Measurements from ENCODE around the gene HOPX.

HOPX gene

GRCh38 chr4:56723201-56723605, 42.1 kb upstream of the HOPX start:
- Histone ChIP-seq H3K27ac (no peak overlapping the region), H3K27me3 (ENCODE audit: insufficient read depth, low read depth, severe bottlenecking) (no peaks in the 10 kb centered on the region), H3K4me3 (ENCODE audit: low read depth, low read length) (no peak overlapping the region), H3K36me3 (no peaks in the 10 kb centered on the region), H3K9me3 (ENCODE audit: severe bottlenecking) (peaks cover under 1% of the 10 kb centered on the region)
- no peak for DNase-seq
- no peak for TF ChIP-seq CTCF (IDR thresholded peaks at IDR 0.05; ENCODE audit: low read depth, low read length)

- H3K9me3 ChIP-seq (ENCODE audit: severe bottlenecking): peaks cover 12% of the 10 kb centered on the region
- H3K27ac ChIP-seq: no peak overlapping the region
- no peaks in the 10 kb centered on the region for H3K27me3 ChIP-seq (ENCODE audit: insufficient read depth, low read depth, severe bottlenecking)
- TF ChIP-seq CTCF (IDR thresholded peaks at IDR 0.05; ENCODE audit: low read depth, low read length): no peak
- no peaks in the 10 kb centered on the region for H3K36me3 ChIP-seq
- no peak overlapping the region for H3K4me3 ChIP-seq (ENCODE audit: low read depth, low read length)
- no peak for DNase-seq
Measured at GRCh38 chr4:56708146-56708545, 27.1 kb upstream of the HOPX start.

- H3K27ac ChIP-seq: no peak overlapping the region
- TF ChIP-seq CTCF (IDR thresholded peaks at IDR 0.05; ENCODE audit: low read depth, low read length): no peak
- H3K27me3 ChIP-seq (ENCODE audit: insufficient read depth, low read depth, severe bottlenecking): no peaks in the 10 kb centered on the region
- H3K9me3 ChIP-seq (ENCODE audit: severe bottlenecking): no peaks in the 10 kb centered on the region
- no peak for DNase-seq
- no peaks in the 10 kb centered on the region for H3K36me3 ChIP-seq
- no peak overlapping the region for H3K4me3 ChIP-seq (ENCODE audit: low read depth, low read length)
Measured at GRCh38 chr4:56705966-56706365, 24.9 kb upstream of the HOPX start.

GRCh38 chr4:56705334-56705733, 24.2 kb upstream of the HOPX start:
- H3K36me3 ChIP-seq: no peaks in the 10 kb centered on the region
- no peak overlapping the region for H3K27ac ChIP-seq
- no peak for TF ChIP-seq CTCF (IDR thresholded peaks at IDR 0.05; ENCODE audit: low read depth, low read length)
- H3K27me3 ChIP-seq (ENCODE audit: insufficient read depth, low read depth, severe bottlenecking): no peaks in the 10 kb centered on the region
- no peaks in the 10 kb centered on the region for H3K9me3 ChIP-seq (ENCODE audit: severe bottlenecking)
- H3K4me3 ChIP-seq (ENCODE audit: low read depth, low read length): no peak overlapping the region
- DNase-seq: no peak

- no peaks in the 10 kb centered on the region for H3K27me3 ChIP-seq (ENCODE audit: insufficient read depth, low read depth, severe bottlenecking)
- no peak for TF ChIP-seq CTCF (IDR thresholded peaks at IDR 0.05; ENCODE audit: low read depth, low read length)
- DNase-seq: no peak
- no peaks in the 10 kb centered on the region for H3K36me3 ChIP-seq
- H3K9me3 ChIP-seq (ENCODE audit: severe bottlenecking): no peaks in the 10 kb centered on the region
- no peak overlapping the region for H3K4me3 ChIP-seq (ENCODE audit: low read depth, low read length)
- no peak overlapping the region for H3K27ac ChIP-seq
Measured at GRCh38 chr4:56704089-56704871, 23.2 kb upstream of the HOPX start.

- TF ChIP-seq CTCF (IDR thresholded peaks at IDR 0.05; ENCODE audit: low read depth, low read length): no peak
- Histone ChIP-seq H3K36me3 (no peaks in the 10 kb centered on the region), H3K27me3 (ENCODE audit: insufficient read depth, low read depth, severe bottlenecking) (no peaks in the 10 kb centered on the region), H3K4me3 (ENCODE audit: low read depth, low read length) (no peak overlapping the region), H3K27ac (no peak overlapping the region), H3K9me3 (ENCODE audit: severe bottlenecking) (no peaks in the 10 kb centered on the region)
- DNase-seq: no peak
Measured at GRCh38 chr4:56703378-56703777, 22.3 kb upstream of the HOPX start.

All from WERI-Rb-1 (cell line).